GM12873 (cell line): ENCODE results near the gene PLEKHM3.

Experiments
- TF ChIP-seq, protein P1 (sequence below): IDR thresholded peaks from 2 replicates; pipeline ENCODE4 v1.5.1; 2012; ENCODE audit warnings: low read depth, mild to moderate bottlenecking, moderate library complexity, low read length, control low read depth; ENCODE audit not compliant: insufficient read depth; ENCODE audit errors: missing control alignments

PLEKHM3 gene

DNA sequence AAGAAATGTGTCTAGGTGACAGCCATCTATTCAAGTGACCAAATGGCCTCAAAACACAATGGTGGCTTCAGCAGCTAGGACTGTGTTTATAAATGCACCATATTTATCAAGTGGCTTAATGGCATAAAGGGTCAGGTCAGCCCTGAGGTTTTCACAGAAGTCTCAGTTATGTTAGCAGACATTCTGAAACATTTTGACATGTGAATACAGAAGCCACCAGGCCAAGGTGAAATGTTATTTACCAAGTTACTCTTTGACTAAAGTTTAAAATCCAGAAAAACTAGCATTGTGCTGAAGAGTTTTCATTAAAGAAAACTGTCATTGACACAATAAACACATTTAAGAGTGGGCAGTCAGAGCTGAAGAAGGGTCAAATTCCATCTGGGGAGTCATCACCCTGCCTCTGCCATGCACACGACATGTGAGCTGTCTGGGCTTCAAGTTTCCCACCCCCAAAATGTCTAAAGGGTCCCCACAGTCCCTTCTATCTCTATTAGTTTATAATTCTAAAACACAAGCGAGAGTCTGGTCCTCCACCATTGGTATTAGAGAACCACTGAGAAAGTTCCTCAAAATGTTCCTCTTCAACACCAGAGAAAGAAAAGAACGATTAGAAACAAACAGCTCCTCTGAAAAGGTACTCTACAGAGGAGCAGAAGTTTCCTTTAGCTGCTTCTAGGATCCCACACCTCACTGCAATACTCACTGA is 178.1 kb downstream of the PLEKHM3 start:
- TF ChIP-seq, protein P1, sequence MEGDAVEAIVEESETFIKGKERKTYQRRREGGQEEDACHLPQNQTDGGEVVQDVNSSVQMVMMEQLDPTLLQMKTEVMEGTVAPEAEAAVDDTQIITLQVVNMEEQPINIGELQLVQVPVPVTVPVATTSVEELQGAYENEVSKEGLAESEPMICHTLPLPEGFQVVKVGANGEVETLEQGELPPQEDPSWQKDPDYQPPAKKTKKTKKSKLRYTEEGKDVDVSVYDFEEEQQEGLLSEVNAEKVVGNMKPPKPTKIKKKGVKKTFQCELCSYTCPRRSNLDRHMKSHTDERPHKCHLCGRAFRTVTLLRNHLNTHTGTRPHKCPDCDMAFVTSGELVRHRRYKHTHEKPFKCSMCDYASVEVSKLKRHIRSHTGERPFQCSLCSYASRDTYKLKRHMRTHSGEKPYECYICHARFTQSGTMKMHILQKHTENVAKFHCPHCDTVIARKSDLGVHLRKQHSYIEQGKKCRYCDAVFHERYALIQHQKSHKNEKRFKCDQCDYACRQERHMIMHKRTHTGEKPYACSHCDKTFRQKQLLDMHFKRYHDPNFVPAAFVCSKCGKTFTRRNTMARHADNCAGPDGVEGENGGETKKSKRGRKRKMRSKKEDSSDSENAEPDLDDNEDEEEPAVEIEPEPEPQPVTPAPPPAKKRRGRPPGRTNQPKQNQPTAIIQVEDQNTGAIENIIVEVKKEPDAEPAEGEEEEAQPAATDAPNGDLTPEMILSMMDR = no peak

DNA sequence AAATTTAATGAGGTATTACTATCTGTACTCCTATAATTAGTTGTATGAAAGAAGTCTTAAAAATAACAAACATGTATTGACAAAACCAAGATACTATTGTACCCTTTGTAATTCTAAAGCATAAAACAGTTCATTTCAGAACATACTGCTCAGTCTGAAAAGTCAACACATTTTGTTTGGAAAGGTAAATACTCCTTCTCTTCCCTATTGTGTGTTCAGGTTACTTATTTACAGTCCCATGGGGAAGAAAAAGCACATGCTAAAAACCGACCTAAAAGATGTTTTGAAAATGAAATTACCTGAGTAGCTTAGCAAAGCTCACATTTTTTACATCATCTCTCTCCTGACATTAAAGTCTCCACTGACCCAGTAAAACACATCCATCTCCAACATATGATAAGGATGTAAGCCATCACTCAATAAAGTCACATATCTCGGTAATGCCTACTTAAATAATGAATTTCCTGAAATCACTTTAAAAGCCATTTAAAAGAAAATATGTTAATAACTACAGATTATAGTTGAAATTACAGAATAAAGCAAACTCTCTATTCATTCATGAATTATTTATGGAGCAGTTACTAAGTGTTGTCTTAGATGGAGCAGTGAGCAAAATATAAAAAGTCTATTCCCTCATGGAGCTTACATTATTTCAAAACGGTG is 180.0 kb downstream of the PLEKHM3 start:
- TF ChIP-seq, protein P1 = no peak

DNA sequence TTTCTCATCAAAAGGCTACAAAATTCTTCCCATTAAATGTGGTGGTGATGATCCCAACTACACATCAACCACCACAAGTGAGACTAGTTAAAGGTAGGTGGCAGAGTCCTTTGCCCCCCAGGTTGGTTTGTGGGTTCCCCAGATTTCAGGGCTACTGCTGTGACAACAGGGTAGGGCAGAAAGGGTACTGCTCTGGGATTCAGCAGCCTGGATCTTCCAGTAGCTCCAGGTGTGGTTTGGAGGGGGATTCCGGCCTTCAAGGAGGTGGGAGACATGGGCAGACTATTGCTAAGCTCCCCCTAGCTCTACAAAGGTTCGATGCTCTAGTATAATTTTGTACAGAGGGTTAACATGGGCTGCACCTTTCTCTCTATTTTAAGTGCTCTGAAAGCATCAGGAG is 180.7 kb downstream of the PLEKHM3 start:
- TF ChIP-seq, protein P1 = no peak

DNA sequence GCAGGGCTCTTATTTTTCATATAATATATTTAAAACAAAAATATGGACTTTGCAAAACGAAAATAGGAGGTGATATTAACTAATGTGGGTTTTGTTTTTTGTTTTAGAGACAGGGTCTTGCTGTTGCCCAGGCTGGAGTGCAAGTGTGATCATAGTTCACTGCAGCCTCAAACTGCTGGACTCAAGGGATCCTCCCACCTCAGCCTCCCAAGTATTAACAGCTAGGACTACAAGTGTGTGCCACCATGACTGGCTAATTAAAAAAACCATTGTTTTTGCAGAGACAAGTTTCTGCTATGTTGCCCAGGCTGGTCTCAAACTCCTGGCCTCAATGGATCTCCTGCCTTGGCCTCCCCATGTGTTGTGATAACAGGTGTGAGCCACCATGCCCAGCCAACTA is 185.2 kb downstream of the PLEKHM3 start:
- TF ChIP-seq, protein P1 = no peak

- TF ChIP-seq, protein P1 = no peak
Observed at GRCh38 chr2:207839575-207839974, 185.8 kb downstream of the PLEKHM3 start.

GRCh38 chr2:207839028-207839427 is 186.3 kb downstream of the PLEKHM3 start:
- TF ChIP-seq, protein P1 = no peak

DNA sequence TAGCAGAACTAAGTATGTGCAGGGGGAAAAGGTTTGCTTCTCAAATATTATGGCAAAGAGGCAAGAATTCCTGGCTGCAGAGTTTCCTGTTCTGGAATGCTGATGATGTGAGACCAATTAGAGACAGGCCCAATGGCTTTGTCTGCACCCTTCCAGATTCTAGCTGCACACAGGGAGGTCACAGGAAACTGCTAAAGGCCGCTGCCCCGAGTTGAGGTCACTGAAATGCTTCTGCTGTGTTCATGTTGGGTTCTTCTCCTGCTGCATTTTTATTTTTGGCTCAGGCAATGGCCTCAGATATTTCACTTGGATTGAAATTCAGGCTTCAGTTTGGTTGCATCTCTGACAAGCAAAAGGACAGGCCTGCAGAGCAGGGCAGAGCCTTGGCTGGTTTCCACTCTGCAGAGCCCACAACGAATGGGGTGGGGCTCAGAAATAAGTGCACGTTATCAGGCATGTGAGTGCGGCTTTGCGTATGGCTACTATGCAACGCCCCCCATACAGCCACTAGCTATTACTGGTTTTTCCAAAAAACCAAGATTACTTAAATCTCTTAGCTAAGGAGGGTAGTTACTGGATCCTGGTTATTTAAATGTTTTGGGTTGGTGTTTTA is 188.7 kb downstream of the PLEKHM3 start:
- TF ChIP-seq, protein P1 = no peak
